BJ (cell line): ENCODE measurements around the gene G6PC2. TPM values are rescaled to one million over a fixed set of nuclear protein-coding genes. Genes with fewer than 3 reads are reported as not detected.

Experiments
- CTCF ChIA-PET: fragments of 350-600 bp; formaldehyde crosslinking; extraction: SDS; loops from one replicate; lab custom pipeline; 2021; ENCODE audit warnings: antibody characterized with exemption, inconsistent platforms; lab: Yijun Ruan, JAX
- POLR2A ChIA-PET: fragments of 300-600 bp; sonication (Branson Sonifier 250); formaldehyde crosslinking; extraction: SDS; loops from one replicate; lab custom pipeline; 2021; ENCODE audit warnings: antibody characterized with exemption; lab: Charles Lee
- DNase-seq: peaks from one replicate; pipeline ENCODE4 v3.0.0-alpha.2; 2011; ENCODE audit warnings: low read depth
- H3K27me3 ChIP-seq: 2 replicates; pipeline ENCODE4 v1.6.0; 2011; ENCODE audit warnings: low read length; ENCODE audit not compliant: control insufficient read depth, insufficient read depth
- H3K36me3 ChIP-seq: 2 replicates; pipeline ENCODE4 v1.5.1; 2011; ENCODE audit warnings: low read length; ENCODE audit not compliant: control insufficient read depth, insufficient read depth
- H3K4me3 ChIP-seq: 2 replicates; pipeline ENCODE4 v1.5.1; 2011; ENCODE audit warnings: low read depth, mild to moderate bottlenecking, control low read depth, low read length
- CTCF ChIP-seq: IDR thresholded peaks from 2 replicates; pipeline ENCODE4 v1.5.1; 2011; ENCODE audit warnings: low read depth, mild to moderate bottlenecking, control low read depth, inconsistent platforms, low read length, moderate library complexity; ENCODE audit not compliant: insufficient read depth
- polyA plus RNA-seq: library from polyadenylated mRNA; depleted of rRNA; stranded (reverse); fragments of >200 nt; gene quantifications from 2 replicates; pipeline ENCODE4 v1.2.3, GENCODE V29; 2011

G6PC2 gene
- polyA plus RNA-seq, 1 experiment, result not detected

GRCh38 chr2:168904358-168904757 lies 3.3 kb downstream of the G6PC2 start:
- no peak for DNase-seq
- ChIA-PET CTCF (no interaction called here), POLR2A (no interaction called here)
- no peak for TF ChIP-seq CTCF
- peaks cover 4% of the 10 kb centered on the region; the same call in 1 of the 2 replicates for H3K27me3 ChIP-seq
- no peak overlapping the region for H3K4me3 ChIP-seq
- H3K36me3 ChIP-seq, result no peaks in the 10 kb centered on the region

GRCh38 chr2:168907940-168908662 lies 7.0 kb downstream of the G6PC2 start:
- POLR2A ChIA-PET, result no interaction called here
- Histone ChIP-seq H3K27me3 (peaks cover 12% of the 10 kb centered on the region; the same call in 1 of the 2 replicates), H3K4me3 (no peak overlapping the region), H3K36me3 (no peaks in the 10 kb centered on the region)
- CTCF ChIA-PET, result interaction anchor here (1.0 to 1.4 kb wide), 2 partner anchors 13 to 565 kb away, joined by 3 read pairs; no protein-coding TSS in a partner anchor
- no peak for DNase-seq
- no peak for TF ChIP-seq CTCF

DNA sequence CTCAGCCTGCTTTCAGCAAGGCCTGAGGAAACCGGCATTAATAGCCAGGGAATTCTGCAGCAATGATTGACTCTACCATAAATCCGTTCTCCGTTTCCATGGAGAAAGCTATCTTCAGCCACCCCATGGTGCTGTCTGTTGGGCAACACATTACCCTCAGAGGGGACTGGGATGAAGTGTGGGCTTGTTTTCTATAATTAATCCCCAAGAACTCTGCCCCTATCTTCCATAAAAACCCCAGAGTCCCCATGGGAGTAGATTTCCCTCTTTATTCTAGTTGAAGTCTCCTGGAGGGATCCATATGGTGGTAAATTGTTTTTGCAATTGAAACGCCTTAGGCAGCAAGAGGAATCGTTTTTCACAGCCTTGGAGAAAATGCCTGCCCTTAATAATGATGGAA lies 9.2 kb downstream of the G6PC2 start:
- Histone ChIP-seq H3K27me3 (peaks cover 14% of the 10 kb centered on the region), H3K4me3 (no peak overlapping the region), H3K36me3 (no peaks in the 10 kb centered on the region)
- ChIA-PET POLR2A (interaction anchor here (0.8 kb wide), 1 partner anchor 187 kb away, joined by 3 read pairs; no protein-coding TSS in a partner anchor), CTCF (interaction anchor here (0.7 to 2.5 kb wide), 2 partner anchors 9 to 17 kb away, joined by 3 to 11 read pairs; no protein-coding TSS in a partner anchor)
- no peak for TF ChIP-seq CTCF
- no peak for DNase-seq

DNA sequence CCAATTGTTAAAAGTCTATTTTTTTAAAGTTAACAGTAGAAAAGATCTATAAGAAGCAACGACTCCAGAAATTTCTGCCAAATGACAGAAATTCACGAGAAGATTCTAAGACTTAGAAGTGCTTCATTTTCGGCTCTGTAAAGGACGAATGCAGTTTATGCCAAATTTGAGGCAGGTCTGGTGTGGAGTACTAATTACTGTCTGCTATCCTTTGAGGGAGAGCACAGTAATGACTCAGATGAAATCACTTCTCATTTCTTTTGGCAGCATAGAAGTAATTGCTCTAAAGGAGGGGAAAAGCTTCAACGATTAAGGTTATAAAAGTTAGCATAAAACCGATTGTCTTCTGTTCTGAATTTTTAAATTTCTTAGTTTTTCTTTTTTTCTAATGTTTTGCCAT lies 11.4 kb downstream of the G6PC2 start:
- no peak for DNase-seq
- ChIA-PET POLR2A (no interaction called here), CTCF (interaction anchor here (1.3 kb wide), 1 partner anchor 139 kb away, joined by 6 read pairs; no protein-coding TSS in a partner anchor)
- Histone ChIP-seq H3K4me3 (peak overlapping the region; percentile 27; the same call in 1 of the 2 replicates), H3K36me3 (no peaks in the 10 kb centered on the region), H3K27me3 (peaks cover 16% of the 10 kb centered on the region)
- no peak for TF ChIP-seq CTCF

DNA sequence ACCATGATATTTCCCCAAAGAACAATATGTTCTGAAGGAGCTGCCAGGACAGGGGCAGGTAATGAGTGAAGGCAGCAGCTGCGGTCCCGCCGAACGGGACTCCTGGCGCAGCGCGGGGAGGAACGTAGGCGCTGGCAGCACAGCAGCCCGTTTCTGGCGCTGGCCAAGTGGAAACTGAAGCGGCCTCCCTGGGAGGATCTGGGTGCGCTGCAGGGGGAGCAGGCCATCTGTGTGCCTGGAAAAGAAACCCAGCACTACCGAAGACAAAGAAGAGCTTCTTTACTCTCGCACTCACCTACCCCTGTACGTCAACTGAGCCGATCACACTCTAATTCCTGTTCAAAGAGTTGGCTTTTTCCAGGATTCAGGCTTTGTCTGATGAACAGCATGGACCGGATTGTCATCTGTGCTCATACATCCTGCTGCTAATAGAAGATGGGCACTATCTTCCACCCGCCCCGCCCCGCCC lies 11.8 kb downstream of the G6PC2 start:
- H3K4me3 ChIP-seq, result peak overlapping the region; percentile 27
- ChIA-PET CTCF (interaction anchor here (1.3 kb wide), 1 partner anchor 139 kb away, joined by 6 read pairs; no protein-coding TSS in a partner anchor), POLR2A (no interaction called here)
- no peaks in the 10 kb centered on the region for H3K36me3 ChIP-seq
- no peak for DNase-seq
- H3K27me3 ChIP-seq, result peaks cover 16% of the 10 kb centered on the region
- TF ChIP-seq CTCF, result no peak
